ENCODE data around the gene B3GNT2.

B3GNT2 gene

GRCh38 chr2:62217421-62217820 is 21.5 kb downstream of the B3GNT2 start:
- TF ChIP-seq PATZ1 (CRISPR knock-in tag; IDR thresholded peaks at IDR 0.05; ENCODE audit: borderline replicate concordance) (no peak), POU6F1 (CRISPR knock-in tag; IDR thresholded peaks at IDR 0.05; ENCODE audit: borderline replicate concordance, low read depth) (no peak), GLIS3 (CRISPR knock-in tag; IDR thresholded peaks at IDR 0.05) (no peak), ISL1 (CRISPR knock-in tag; IDR thresholded peaks at IDR 0.05) (no peak), PPARA (CRISPR knock-in tag; IDR thresholded peaks at IDR 0.05; ENCODE audit: borderline replicate concordance) (no peak), ZNF70 (CRISPR knock-in tag; IDR thresholded peaks at IDR 0.05) (no peak), TCF4 (CRISPR knock-in tag; IDR thresholded peaks at IDR 0.05; ENCODE audit: borderline replicate concordance) (no peak), CSRNP3 (CRISPR knock-in tag; IDR thresholded peaks at IDR 0.05) (no peak), ZFP3 (CRISPR knock-in tag; IDR thresholded peaks at IDR 0.05) (no peak), CREB5 (CRISPR knock-in tag; IDR thresholded peaks at IDR 0.05; ENCODE audit: low read depth) (no peak)
- no peak for ATAC-seq

GRCh38 chr2:62217970-62218369 is 22.1 kb downstream of the B3GNT2 start:
- TF ChIP-seq ESRRG (CRISPR knock-in tag; IDR thresholded peaks at IDR 0.05): no peak
- TF ChIP-seq RARB (CRISPR knock-in tag; IDR thresholded peaks at IDR 0.05): no peak
- no peak for TF ChIP-seq ZC3H10 (CRISPR knock-in tag; IDR thresholded peaks at IDR 0.05)
- no peak for TF ChIP-seq ZFP30 (CRISPR knock-in tag; IDR thresholded peaks at IDR 0.05)
- TF ChIP-seq CSDC2 (CRISPR knock-in tag; IDR thresholded peaks at IDR 0.05): no peak
- no peak for TF ChIP-seq POU6F1 (CRISPR knock-in tag; IDR thresholded peaks at IDR 0.05; ENCODE audit: borderline replicate concordance, low read depth)
- TF ChIP-seq TCF4 (CRISPR knock-in tag; IDR thresholded peaks at IDR 0.05; ENCODE audit: borderline replicate concordance): no peak
- no peak for TF ChIP-seq ZNF565 (CRISPR knock-in tag; conservative IDR thresholded peaks at IDR 0.05; ENCODE audit: low read depth)
- no peak for TF ChIP-seq GLIS3 (CRISPR knock-in tag; IDR thresholded peaks at IDR 0.05)
- TF ChIP-seq OSR1 (CRISPR knock-in tag; IDR thresholded peaks at IDR 0.05): no peak
- TF ChIP-seq PATZ1 (CRISPR knock-in tag; IDR thresholded peaks at IDR 0.05; ENCODE audit: borderline replicate concordance): no peak
- no peak for TF ChIP-seq ISL1 (CRISPR knock-in tag; IDR thresholded peaks at IDR 0.05)
- no peak for ATAC-seq

- no peak for ATAC-seq
- TF ChIP-seq ISL1 (CRISPR knock-in tag; IDR thresholded peaks at IDR 0.05) (no peak), ESRRG (CRISPR knock-in tag; IDR thresholded peaks at IDR 0.05) (no peak), CREB5 (CRISPR knock-in tag; IDR thresholded peaks at IDR 0.05; ENCODE audit: low read depth) (no peak), ZNF565 (CRISPR knock-in tag; conservative IDR thresholded peaks at IDR 0.05; ENCODE audit: low read depth) (no peak), PPARA (CRISPR knock-in tag; IDR thresholded peaks at IDR 0.05; ENCODE audit: borderline replicate concordance) (no peak), CSRNP3 (CRISPR knock-in tag; IDR thresholded peaks at IDR 0.05) (no peak), POU6F1 (CRISPR knock-in tag; IDR thresholded peaks at IDR 0.05; ENCODE audit: borderline replicate concordance, low read depth) (no peak), ZNF8 (CRISPR knock-in tag; IDR thresholded peaks at IDR 0.05) (no peak), BACH2 (CRISPR knock-in tag; IDR thresholded peaks at IDR 0.05; ENCODE audit: borderline replicate concordance) (no peak), RARB (CRISPR knock-in tag; IDR thresholded peaks at IDR 0.05) (no peak), GLIS3 (CRISPR knock-in tag; IDR thresholded peaks at IDR 0.05) (no peak), SNAI2 (CRISPR knock-in tag; IDR thresholded peaks at IDR 0.05) (no peak), ZFP30 (CRISPR knock-in tag; IDR thresholded peaks at IDR 0.05) (no peak), CSDC2 (CRISPR knock-in tag; IDR thresholded peaks at IDR 0.05) (no peak), TCF4 (CRISPR knock-in tag; IDR thresholded peaks at IDR 0.05; ENCODE audit: borderline replicate concordance) (no peak), ZFP3 (CRISPR knock-in tag; IDR thresholded peaks at IDR 0.05) (no peak)
Observed at GRCh38 chr2:62219407-62220159, 23.7 kb downstream of the B3GNT2 start.

Measured in SK-N-SH treated with all-trans-retinoic acid at 6 μM for 48 hours (cell line).